ENCODE measurements around the gene CHMP1A.

- TF ChIP-seq ZNF274 (IDR thresholded peaks at IDR 0.05; ENCODE audit: low read depth, low read length) (no peak), SUZ12 (IDR thresholded peaks at IDR 0.05; ENCODE audit: extremely low read depth, insufficient read depth, insufficient read length) (no peak), YY1 (IDR thresholded peaks at IDR 0.05; ENCODE audit: insufficient read depth, insufficient read length) (no peak)
Measured at GRCh38 chr16:89704281-89704680, 46.8 kb upstream of the CHMP1A start.
